NCI-H69 (cell line): Measurements from ENCODE around the gene CXCR2.
"Not testable (repeated sequence)": the region's sequence is repeated elsewhere in the genome, so short reads cannot be mapped to it uniquely, and the experiment has no call there.

Experiments
- DNase-seq: peaks from one replicate; lab custom pipeline; 2025; lab: John Stamatoyannopoulos, UW

The CXCR2 gene

GRCh38 chr2:218130377-218130776 lies 4.5 kb downstream of the CXCR2 start:
- no peak for DNase-seq

DNA sequence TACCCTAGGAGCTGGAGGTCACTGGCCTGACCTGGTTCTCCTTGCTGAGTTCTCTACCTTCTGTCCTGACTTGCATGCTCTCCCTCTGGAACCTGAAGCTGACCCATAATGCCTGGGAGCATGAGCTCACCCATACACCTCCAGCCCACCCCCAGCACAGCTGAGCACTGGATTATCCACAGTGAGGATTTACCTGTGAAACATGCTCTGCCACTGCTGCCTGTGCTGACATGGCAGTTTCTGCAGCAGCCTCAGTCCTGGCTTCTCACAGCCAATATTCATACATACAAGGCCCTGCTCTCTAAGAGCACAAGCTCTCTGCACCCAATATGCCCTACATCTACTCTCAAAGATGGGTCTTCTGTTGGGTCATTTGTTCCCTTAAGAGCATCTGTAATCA lies 5.0 kb downstream of the CXCR2 start:
- DNase-seq: no peak

GRCh38 chr2:218137514-218137913 lies 11.7 kb downstream of the CXCR2 start:
- no peak for DNase-seq

DNA sequence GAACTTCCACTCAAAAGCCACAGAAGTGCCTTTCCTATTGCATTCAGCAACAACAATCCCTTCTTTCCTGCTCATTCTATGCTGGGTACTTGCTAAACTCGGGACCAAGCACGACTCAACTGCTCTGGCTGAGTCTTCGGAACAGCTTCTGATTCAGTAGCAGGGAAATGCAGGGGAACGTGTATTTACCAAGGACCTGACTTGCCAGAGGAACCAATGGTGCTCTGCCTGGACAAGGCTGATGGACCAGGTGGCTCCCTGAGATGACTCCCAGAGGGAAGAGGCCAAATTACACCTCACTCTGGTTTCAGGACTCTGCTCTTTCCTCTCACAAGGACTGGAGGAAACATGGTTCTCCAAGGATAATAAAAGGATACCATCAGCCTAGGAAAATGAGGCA lies 12.2 kb downstream of the CXCR2 start:
- DNase-seq: no peak

GRCh38 chr2:218145124-218145523 lies 19.3 kb downstream of the CXCR2 start:
- DNase-seq: no peak

DNA sequence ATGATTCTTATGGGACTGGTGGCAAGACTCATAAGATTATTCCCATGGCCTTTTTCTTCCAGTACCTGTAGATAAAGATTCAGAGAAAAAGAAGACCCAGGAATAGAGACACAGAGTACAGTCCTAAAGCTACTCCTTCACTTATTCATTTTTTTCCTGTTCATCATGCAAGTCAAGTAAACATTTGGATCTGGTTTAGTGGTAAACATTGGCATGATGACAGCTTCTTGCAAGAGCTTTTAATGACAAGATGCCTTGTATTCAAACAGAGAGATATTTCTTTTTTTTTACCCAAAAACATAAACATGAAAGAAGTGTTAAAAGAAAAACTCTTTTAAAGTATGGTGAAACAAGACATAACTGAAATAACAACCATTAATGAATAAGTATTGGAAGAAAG lies 20.2 kb downstream of the CXCR2 start:
- no peak for DNase-seq

- DNase-seq: no peak
Measured at GRCh38 chr2:218149098-218149497, 23.3 kb downstream of the CXCR2 start.

DNA sequence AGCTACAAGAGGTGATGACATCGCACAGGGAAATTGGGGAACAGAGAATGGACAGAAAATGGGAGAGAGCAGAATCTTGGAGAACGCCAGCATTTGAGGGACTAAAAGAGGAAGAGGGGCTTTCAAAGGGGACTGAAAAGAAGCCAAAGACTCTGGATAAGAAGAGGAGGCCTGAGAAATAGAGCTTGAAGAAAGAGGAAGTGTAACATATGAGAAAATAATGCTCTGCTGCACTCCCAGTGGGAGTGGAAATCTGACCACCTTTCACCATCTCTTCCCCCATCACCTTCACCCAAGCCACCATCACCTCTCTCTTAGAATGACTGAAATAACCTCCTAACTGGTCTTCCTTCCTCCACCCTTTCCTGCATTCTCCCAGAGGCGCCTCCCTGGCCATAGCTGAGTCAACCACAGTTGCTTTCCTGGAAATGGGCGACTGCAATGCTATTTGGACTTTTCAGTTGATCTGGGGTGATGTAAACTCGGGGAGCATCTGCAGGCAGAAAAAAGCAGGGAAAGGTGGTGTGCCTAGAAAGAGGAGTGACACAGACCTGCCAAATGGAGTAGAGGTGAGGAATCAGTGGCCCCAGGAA lies 24.1 kb downstream of the CXCR2 start:
- DNase-seq: no peak

- DNase-seq: no peak
Measured at GRCh38 chr2:218152172-218152571, 26.3 kb downstream of the CXCR2 start.

DNA sequence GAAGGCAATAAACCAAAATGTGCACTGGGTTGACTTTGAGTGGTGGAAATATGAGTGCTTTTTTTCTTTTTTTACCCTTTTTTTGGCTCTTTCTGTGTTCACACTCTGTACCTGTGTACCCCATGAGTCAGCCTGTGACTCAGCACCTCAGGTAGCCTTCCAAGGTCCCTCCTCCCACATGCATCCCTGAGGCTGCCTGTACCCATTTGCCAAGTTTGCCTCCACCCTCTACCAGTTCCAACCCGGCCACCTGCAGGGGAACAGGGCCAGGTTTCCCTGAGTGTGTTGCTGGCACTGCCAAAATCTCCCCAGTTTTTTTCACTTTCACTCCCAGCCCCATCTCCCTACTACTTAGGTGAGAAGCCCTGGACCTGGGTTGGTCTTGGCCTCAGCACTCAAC lies 26.9 kb downstream of the CXCR2 start:
- no peak for DNase-seq

- no peak for DNase-seq
Measured at GRCh38 chr2:218155953-218156479, 30.2 kb downstream of the CXCR2 start.

- no peak for DNase-seq
Measured at GRCh38 chr2:218161644-218162043, 35.8 kb downstream of the CXCR2 start.

GRCh38 chr2:218162814-218163213 lies 37.0 kb downstream of the CXCR2 start:
- no peak for DNase-seq

- no peak for DNase-seq
Measured at GRCh38 chr2:218166791-218167190, 41.0 kb downstream of the CXCR2 start, which contains the start of gene CXCR1. CXCR1 (minus strand) TSS chr2:218166962; CDS start chr2:218165211, 1,751 bp downstream.

DNA sequence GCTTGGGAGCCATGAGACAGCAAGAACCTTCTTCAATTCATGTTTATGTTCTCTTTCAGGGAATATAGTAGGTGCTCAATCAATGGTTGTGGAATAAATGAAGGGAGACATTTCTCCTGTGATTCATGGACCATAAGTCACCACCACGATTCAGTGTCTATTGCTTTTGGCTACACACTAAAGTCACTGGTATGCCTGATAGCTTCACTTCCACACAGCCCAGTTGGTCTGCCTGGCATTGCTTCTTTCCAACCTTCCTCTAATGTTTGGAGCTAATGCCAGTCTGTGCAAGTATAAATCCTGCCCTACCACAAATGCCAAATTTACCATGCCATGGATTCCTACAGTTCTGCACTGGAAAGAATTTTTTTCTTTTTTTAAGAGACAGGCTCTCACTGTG lies 42.2 kb downstream of the CXCR2 start:
- DNase-seq: no peak

GRCh38 chr2:218168635-218169462 lies 43.0 kb downstream of the CXCR2 start:
- peak; percentile 30 for DNase-seq

GRCh38 chr2:218169757-218170546 lies 44.1 kb downstream of the CXCR2 start:
- no peak for DNase-seq

- DNase-seq: not testable (repeated sequence)
Measured at GRCh38 chr2:218171744-218172143, 45.9 kb downstream of the CXCR2 start.

DNA sequence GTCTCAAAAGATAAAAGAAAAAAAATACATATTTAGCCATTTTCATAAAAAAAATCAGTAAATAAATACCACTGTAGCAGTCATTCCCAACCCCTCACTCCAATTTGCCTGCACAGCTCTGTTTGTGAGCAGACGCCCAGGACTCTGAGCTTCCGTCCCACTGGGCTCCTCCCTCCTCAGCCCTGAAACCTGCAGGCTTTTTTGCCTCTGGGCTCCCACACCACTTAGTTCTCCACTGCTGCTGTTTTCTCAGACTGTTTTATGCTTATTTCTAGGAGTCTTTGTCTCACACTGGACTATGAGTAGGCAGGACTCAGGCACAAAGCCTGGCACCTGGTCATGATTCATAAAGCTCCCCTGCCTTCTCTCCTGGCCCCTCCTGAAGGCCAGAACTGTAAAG lies 47.0 kb downstream of the CXCR2 start:
- DNase-seq: no peak

GRCh38 chr2:218179782-218180181 lies 54.0 kb downstream of the CXCR2 start:
- DNase-seq: no peak

DNA sequence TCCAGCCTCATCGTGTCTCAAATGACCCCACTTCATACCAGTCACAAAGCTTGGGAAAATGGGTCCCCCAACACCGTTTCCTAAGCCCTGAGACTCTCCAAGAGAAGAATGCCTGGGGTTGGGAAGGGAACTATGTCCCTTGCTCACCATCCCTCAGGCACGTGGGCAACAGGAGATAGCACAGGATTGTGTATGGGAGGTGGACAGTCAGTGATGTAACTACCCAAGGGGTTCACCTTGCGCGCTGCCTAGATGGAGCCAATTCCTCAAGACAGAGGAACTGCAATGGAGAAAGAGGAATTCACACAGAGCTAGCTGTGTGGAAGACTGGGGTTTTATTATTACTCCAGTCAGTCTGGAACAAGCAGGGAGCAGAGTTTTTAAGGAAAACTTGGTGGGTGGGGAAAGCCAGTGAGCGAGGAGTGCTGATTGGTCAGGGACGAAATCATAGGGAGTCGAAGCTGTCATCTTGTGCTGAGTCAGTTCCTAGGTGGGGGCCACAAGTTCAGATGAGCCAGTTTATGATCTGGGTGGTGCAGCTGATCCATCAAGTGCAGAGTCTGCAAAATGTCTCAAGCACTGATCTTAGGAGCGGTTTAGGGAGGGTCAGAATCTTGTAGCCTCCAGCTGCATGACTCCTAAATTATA lies 54.8 kb downstream of the CXCR2 start:
- DNase-seq: no peak

DNA sequence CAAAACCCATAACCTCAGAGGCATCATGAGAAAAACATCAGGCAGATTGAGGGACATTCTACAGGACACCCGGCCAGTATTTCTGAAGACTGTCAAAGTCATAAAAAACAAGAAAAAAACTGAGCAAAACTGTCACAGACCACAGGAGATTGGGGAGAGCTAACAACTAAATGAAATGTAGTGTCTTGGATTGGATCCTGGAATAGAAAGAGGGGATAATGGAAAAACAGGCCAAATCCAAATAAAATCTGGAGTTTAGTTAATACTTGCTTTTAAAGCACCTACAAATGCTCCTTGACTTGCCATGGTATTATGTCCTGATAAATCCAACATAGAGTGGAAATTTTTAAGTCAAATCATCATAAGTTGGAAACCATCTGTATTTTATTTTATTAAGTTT lies 58.5 kb downstream of the CXCR2 start:
- DNase-seq: no peak
